ENCODE results near the gene CPT1C. TPM values are rescaled to one million over a fixed set of nuclear protein-coding genes. Genes with fewer than 3 reads are reported as not detected.

CPT1C gene
- polyA plus RNA-seq, 2 of the 4 experiments (the other 2 are of a cell fraction) = 8.5 to 15.4 TPM

GRCh38 chr19:49749771-49750170, 58.9 kb downstream of the CPT1C start:
- ChIA-PET CTCF (interaction anchor here (0.7 to 2.4 kb wide), 6 partner anchors 8 to 64 kb away, joined by 3 to 12 read pairs (median 3); no protein-coding TSS in a partner anchor), POLR2A (no interaction called here)
- Histone ChIP-seq H3K4me1 (no peaks in the 10 kb centered on the region), H3K9me3 (no peaks in the 10 kb centered on the region; the same call in 2 of the 3 replicates), H3K27ac (no peak overlapping the region), H3K4me3 (no peak overlapping the region), H3K4me2 (no peak overlapping the region)
- TF ChIP-seq, protein P1, sequence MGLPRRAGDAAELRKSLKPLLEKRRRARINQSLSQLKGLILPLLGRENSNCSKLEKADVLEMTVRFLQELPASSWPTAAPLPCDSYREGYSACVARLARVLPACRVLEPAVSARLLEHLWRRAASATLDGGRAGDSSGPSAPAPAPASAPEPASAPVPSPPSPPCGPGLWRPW (IDR thresholded peaks at IDR 0.05) = no peak
- TF ChIP-seq REST (IDR thresholded peaks at IDR 0.05) (no peak), FOSB (CRISPR knock-in tag; IDR thresholded peaks at IDR 0.05) (no peak), HDAC2 (IDR thresholded peaks at IDR 0.05) (no peak), ESRRA (IDR thresholded peaks at IDR 0.05; ENCODE audit: borderline replicate concordance, low read length) (no peak), CBX8 (IDR thresholded peaks at IDR 0.05) (no peak), ZNF302 (CRISPR knock-in tag; IDR thresholded peaks at IDR 0.05) (no peak)
- TF ChIP-seq, protein P2, sequence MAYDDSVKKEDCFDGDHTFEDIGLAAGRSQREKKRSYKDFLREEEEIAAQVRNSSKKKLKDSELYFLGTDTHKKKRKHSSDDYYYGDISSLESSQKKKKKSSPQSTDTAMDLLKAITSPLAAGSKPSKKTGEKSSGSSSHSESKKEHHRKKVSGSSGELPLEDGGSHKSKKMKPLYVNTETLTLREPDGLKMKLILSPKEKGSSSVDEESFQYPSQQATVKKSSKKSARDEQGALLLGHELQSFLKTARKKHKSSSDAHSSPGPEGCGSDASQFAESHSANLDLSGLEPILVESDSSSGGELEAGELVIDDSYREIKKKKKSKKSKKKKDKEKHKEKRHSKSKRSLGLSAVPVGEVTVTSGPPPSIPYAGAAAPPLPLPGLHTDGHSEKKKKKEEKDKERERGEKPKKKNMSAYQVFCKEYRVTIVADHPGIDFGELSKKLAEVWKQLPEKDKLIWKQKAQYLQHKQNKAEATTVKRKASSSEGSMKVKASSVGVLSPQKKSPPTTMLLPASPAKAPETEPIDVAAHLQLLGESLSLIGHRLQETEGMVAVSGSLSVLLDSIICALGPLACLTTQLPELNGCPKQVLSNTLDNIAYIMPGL (CRISPR knock-in tag; IDR thresholded peaks at IDR 0.05; ENCODE audit: borderline replicate concordance) = no peak
- 45% methylated on average over 1 of the region's 1 CpG for WGBS (ENCODE audit: missing lambda C conversion rate)
- no peak for ATAC-seq
- no peak for DNase-seq (ENCODE audit: low read depth in 1 of 2, low spot score in 1 of 2)
- no peak for FAIRE-seq

DNA sequence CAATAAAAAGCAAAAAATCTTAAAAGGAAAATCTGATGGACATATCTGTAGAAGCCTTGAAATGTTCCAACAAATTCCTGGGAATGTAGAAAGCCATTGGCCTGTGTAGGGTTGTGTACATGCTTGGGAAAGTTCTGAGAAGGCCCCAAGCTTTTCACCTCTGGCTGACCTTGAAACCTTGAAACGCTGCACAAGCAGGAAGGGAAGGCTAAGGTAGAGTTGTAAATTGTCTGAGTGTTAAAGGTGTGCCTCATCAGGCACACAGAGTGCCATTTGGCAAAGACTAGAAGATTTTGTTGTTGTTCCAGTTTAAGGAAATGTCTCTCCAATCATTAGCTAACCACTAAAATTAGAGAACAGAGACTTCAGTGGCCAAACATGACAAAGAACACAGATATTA, 61.8 kb downstream of the CPT1C start:
- ChIA-PET CTCF (interaction anchor here (0.5 to 1.8 kb wide), 2 partner anchors 17 to 101 kb away, joined by 3 to 4 read pairs; no protein-coding TSS in a partner anchor), POLR2A (interaction anchor here (0.6 kb wide), 1 partner anchor 225 kb away, joined by 4 read pairs; the partner anchor contains the start of gene RCN3)
- H3K4me1 ChIP-seq = no peaks in the 10 kb centered on the region; the same call in 2 of the 3 replicates
- no peak for DNase-seq (ENCODE audit: low read depth in 1 of 2, low spot score in 1 of 2)
- TF ChIP-seq, protein P3, sequence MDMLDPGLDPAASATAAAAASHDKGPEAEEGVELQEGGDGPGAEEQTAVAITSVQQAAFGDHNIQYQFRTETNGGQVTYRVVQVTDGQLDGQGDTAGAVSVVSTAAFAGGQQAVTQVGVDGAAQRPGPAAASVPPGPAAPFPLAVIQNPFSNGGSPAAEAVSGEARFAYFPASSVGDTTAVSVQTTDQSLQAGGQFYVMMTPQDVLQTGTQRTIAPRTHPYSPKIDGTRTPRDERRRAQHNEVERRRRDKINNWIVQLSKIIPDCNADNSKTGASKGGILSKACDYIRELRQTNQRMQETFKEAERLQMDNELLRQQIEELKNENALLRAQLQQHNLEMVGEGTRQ (IDR thresholded peaks at IDR 0.05) = no peak
- TF ChIP-seq RAD21 (conservative IDR thresholded peaks at IDR 0.05 in 1 of 2, IDR thresholded peaks at IDR 0.05 in 1 of 2) = no peak
- no peak for TF ChIP-seq ZC3H11A (IDR thresholded peaks at IDR 0.05)
- no peak for TF ChIP-seq FOSB (CRISPR knock-in tag; IDR thresholded peaks at IDR 0.05)
- TF ChIP-seq PHF8 (IDR thresholded peaks at IDR 0.05; ENCODE audit: borderline replicate concordance, low read depth) = no peak
- no peak for TF ChIP-seq CHD4 (IDR thresholded peaks at IDR 0.05; ENCODE audit: borderline replicate concordance)
- peak; percentile 14; the same call in 1 of the 2 replicates for TF ChIP-seq KDM1A (IDR thresholded peaks at IDR 0.05; ENCODE audit: low read depth)
- TF ChIP-seq RARB (CRISPR knock-in tag; IDR thresholded peaks at IDR 0.05) = no peak
- TF ChIP-seq ESRRA (IDR thresholded peaks at IDR 0.05; ENCODE audit: borderline replicate concordance, low read length) = peak; percentile 43; the same call in 1 of the 2 replicates
- no peak for ATAC-seq
- no peak for FAIRE-seq
- WGBS (ENCODE audit: missing lambda C conversion rate) = 42% methylated on average over 1 of the region's 1 CpG
- no peak overlapping the region for H3K27ac ChIP-seq
- H3K9me3 ChIP-seq = peaks cover 14% of the 10 kb centered on the region
- H3K4me2 ChIP-seq = no peak overlapping the region
- no peak overlapping the region for H3K4me3 ChIP-seq

DNA sequence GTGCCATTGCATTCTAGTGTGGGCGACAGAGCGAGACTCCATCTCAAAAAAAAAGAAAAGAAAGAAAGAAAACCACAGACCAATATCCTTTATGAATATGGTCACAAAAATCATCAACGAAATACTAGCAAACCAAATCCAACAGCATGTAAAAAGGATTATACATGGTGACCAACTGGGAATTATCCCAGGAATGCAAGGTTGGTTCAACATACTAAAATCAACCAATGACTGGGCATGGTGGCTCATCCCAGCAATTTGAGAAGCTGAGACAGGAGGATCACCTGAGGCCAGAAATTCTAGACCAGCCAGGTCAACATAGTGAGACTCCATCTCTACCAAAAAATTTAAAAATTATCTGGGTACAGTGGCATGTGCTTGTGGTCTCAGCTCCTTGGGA, 65.0 kb downstream of the CPT1C start:
- Histone ChIP-seq H3K27ac (no peak overlapping the region), H3K4me1 (peaks cover 8% of the 10 kb centered on the region; the same call in 1 of the 3 replicates), H3K4me3 (no peak overlapping the region), H3K9me3 (peaks cover 14% of the 10 kb centered on the region), H3K4me2 (no peak overlapping the region)
- CTCF ChIA-PET = interaction anchor here (0.8 to 2.1 kb wide), 3 partner anchors 38 to 56 kb away, joined by 3 to 8 read pairs (median 5); no protein-coding TSS in a partner anchor
- POLR2A ChIA-PET = no interaction called here
- TF ChIP-seq EHF (CRISPR knock-in tag; IDR thresholded peaks at IDR 0.05) = no peak
- ATAC-seq (no peak), DNase-seq (ENCODE audit: low read depth in 1 of 2, low spot score in 1 of 2) (no peak), FAIRE-seq (no peak)
- WGBS (ENCODE audit: missing lambda C conversion rate) = 75% methylated on average over 3 of the region's 3 CpGs
